ENCODE results near the gene MEMO1.

- TF ChIP-seq CTCF (conservative IDR thresholded peaks at IDR 0.05; ENCODE audit: low read depth, low read length) (no peak), EZH2 (IDR thresholded peaks at IDR 0.05; ENCODE audit: borderline replicate concordance, low read depth, low read length, poor library complexity, severe bottlenecking) (no peak)
Measured at GRCh38 chr2:31874071-31874470, 136.7 kb downstream of the MEMO1 start.
